Right lobe of liver (tissue), 4 donors: ENCODE measurements around the gene THEM4.

Experiments used
- CTCF ChIP-seq, 4 donors: fragments of 200-600 bp in 3 of 4; fragments of 450-650 bp in 1 of 4; IDR thresholded peaks; one replicate each; pipeline versions ENCODE4 v1.5.1 to v1.8.0; 2016 to 2022; ENCODE audit warnings: antibody characterized with exemption in 4 of 4, mild to moderate bottlenecking in 2 of 4
- POLR2A ChIP-seq: fragments of 450-650 bp; IDR thresholded peaks from one replicate; pipeline ENCODE4 v1.6.1; 2017; ENCODE audit warnings: antibody characterized with exemption, mild to moderate bottlenecking
- donor health status: DM: no; HTN: no; CAD: no.
- donor health status: DM: no; HTN: no; CAD: no.
- donor health status: DM: no; HTN: yes; CAD: no.

- TF ChIP-seq CTCF (IDR thresholded peaks at IDR 0.05) (no peak), POLR2A (no peak)
Observed at GRCh38 chr1:151864411-151864810, 44.9 kb downstream of the THEM4 start.
